Measurements from ENCODE around the gene ABCA13.

The ABCA13 gene

GRCh38 chr7:48252995-48253394, 81.7 kb downstream of the ABCA13 start:
- CTCF ChIA-PET, result no interaction called here
- POLR2A ChIA-PET, result no interaction called here
- no peak for TF ChIP-seq CTCF (IDR thresholded peaks at IDR 0.05; ENCODE audit: insufficient read depth, low read length, missing control alignments)
- DNase-seq (ENCODE audit: low read depth, low spot score), result no peak
- no peak overlapping the region for H3K4me3 ChIP-seq (ENCODE audit: low read depth, low read length)

- no peak for TF ChIP-seq CTCF (IDR thresholded peaks at IDR 0.05; ENCODE audit: insufficient read depth, low read length, missing control alignments)
- H3K4me3 ChIP-seq (ENCODE audit: low read depth, low read length), result no peak overlapping the region
- CTCF ChIA-PET, result interaction anchor here (1.0 to 1.1 kb wide), 2 partner anchors 18 to 44 kb away, joined by 3 to 4 read pairs; no protein-coding TSS in a partner anchor
- POLR2A ChIA-PET, result no interaction called here
- DNase-seq (ENCODE audit: low read depth, low spot score), result no peak
Measured at GRCh38 chr7:48255046-48255445, 83.8 kb downstream of the ABCA13 start.

GRCh38 chr7:48259463-48260280, 88.4 kb downstream of the ABCA13 start:
- CTCF ChIA-PET, result no interaction called here
- no peak for DNase-seq (ENCODE audit: low read depth, low spot score)

GRCh38 chr7:48261696-48262095, 90.4 kb downstream of the ABCA13 start:
- ChIA-PET CTCF (interaction anchor here (2.3 kb wide), 1 partner anchor 38 kb away, joined by 6 read pairs; no protein-coding TSS in a partner anchor), POLR2A (no interaction called here)
- DNase-seq (ENCODE audit: low read depth, low spot score), result no peak
- no peak overlapping the region for H3K4me3 ChIP-seq (ENCODE audit: low read depth, low read length)
- no peak for TF ChIP-seq CTCF (IDR thresholded peaks at IDR 0.05; ENCODE audit: insufficient read depth, low read length, missing control alignments)

More at GRCh38 chr7:48259463-48260280, 88.4 kb downstream of the ABCA13 start:
- POLR2A ChIA-PET, result no interaction called here
- TF ChIP-seq CTCF (IDR thresholded peaks at IDR 0.05; ENCODE audit: insufficient read depth, low read length, missing control alignments), result no peak
- no peak overlapping the region for H3K4me3 ChIP-seq (ENCODE audit: low read depth, low read length)

- CTCF ChIA-PET, result interaction anchor here (2.3 kb wide), 1 partner anchor 37 kb away, joined by 6 read pairs; no protein-coding TSS in a partner anchor
- DNase-seq (ENCODE audit: low read depth, low spot score), result no peak
- no peak for TF ChIP-seq CTCF (IDR thresholded peaks at IDR 0.05; ENCODE audit: insufficient read depth, low read length, missing control alignments)
- H3K4me3 ChIP-seq (ENCODE audit: low read depth, low read length), result no peak overlapping the region
- POLR2A ChIA-PET, result no interaction called here
Measured at GRCh38 chr7:48262606-48263310, 91.5 kb downstream of the ABCA13 start.

GRCh38 chr7:48263311-48263650, 92.0 kb downstream of the ABCA13 start:
- no peak for DNase-seq (ENCODE audit: low read depth, low spot score)
- H3K4me3 ChIP-seq (ENCODE audit: low read depth, low read length), result no peak overlapping the region
- TF ChIP-seq CTCF (IDR thresholded peaks at IDR 0.05; ENCODE audit: insufficient read depth, low read length, missing control alignments), result no peak
- ChIA-PET POLR2A (no interaction called here), CTCF (interaction anchor here (2.3 kb wide), 1 partner anchor 36 kb away, joined by 6 read pairs; no protein-coding TSS in a partner anchor)
